HepG2 (cell line): Measurements from ENCODE around the gene PTPRD. TPM values are rescaled to one million over a fixed set of nuclear protein-coding genes. Genes with fewer than 3 reads are reported as not detected.

Experiments used
- ATAC-seq: fragments of 200-7000 bp; cut with Tn5 transposase; 3 replicates; pipeline ENCODE4 v1.9.1; 2020; ENCODE audit warnings: mild to moderate bottlenecking, moderate library complexity
- BruUV-seq: library from RNA; stranded (reverse); fragments of 400-500 nt; replicated peaks from 2 replicates; lab custom pipeline; 2021; lab: Mats Ljungman, UMichigan
- CTCF ChIA-PET: fragments of 300-600 bp; formaldehyde crosslinking; extraction: SDS; loops from one replicate; lab custom pipeline; 2021; ENCODE audit warnings: low total read pairs, inconsistent platforms, low intra/inter-chr PET ratio; lab: Yijun Ruan, JAX
- POLR2A ChIA-PET: fragments of 350-600 bp; sonication (Branson Sonifier 250); formaldehyde crosslinking; loops from one replicate; lab custom pipeline; 2020; ENCODE audit warnings: antibody characterized with exemption, inconsistent platforms; lab: Yijun Ruan, JAX
- DNase-seq: peaks from one replicate; pipeline ENCODE4 v3.0.0-alpha.2; 2015; ENCODE audit warnings: low spot score
- FAIRE-seq: peaks from 3 replicates; lab custom pipeline; 2011; peaks lifted over from hg19 to GRCh38; lab: Jason Lieb, UNC
- H2AFZ ChIP-seq: one replicate; pipeline ENCODE4 v1.6.1; 2011; ENCODE audit warnings: low read length, inconsistent platforms
- H3K27ac ChIP-seq: fragments of 300-600 bp; 3 replicates; pipeline ENCODE4 v1.8.0; 2011; ENCODE audit warnings: mixed run types, mild to moderate bottlenecking, mixed read lengths, low read length, inconsistent platforms; ENCODE audit not compliant: insufficient read depth; ENCODE audit errors: extremely low read length
- H3K27me3 ChIP-seq, 2 experiments: fragments of 200-600 bp in 1 of 2; 2 replicates in 1 of 2; 3 replicates in 1 of 2; pipeline versions ENCODE4 v1.6.0 to v1.8.0; 2011; ENCODE audit warnings: low read length in 2 of 2, mild to moderate bottlenecking in 2 of 2, moderate library complexity in 2 of 2, inconsistent platforms in 1 of 2; ENCODE audit not compliant: insufficient read depth in 2 of 2, control insufficient read depth in 1 of 2
- H3K36me3 ChIP-seq, 2 experiments: fragments of 200-600 bp in 1 of 2; replicated peaks in 1 of 2; 2 replicates in 1 of 2; 3 replicates in 1 of 2; pipeline versions ENCODE4 v1.5.1 to v1.8.0; 2011; ENCODE audit warnings: low read length in 2 of 2, inconsistent platforms in 1 of 2; ENCODE audit not compliant: insufficient read depth in 2 of 2, control insufficient read depth in 1 of 2
- H3K4me1 ChIP-seq: 2 replicates; pipeline ENCODE4 v1.5.1; 2012; ENCODE audit warnings: low read length, inconsistent platforms; ENCODE audit not compliant: insufficient read depth
- H3K4me2 ChIP-seq: 2 replicates; pipeline ENCODE4 v1.6.0; 2011; ENCODE audit warnings: low read depth, low read length, inconsistent platforms
- H3K4me3 ChIP-seq, 3 experiments: fragments of 200-600 bp in 1 of 3; sonication (generic), shearing (Covaris generic) in 1 of 3; replicated peaks in 1 of 3; 2 replicates each; pipeline ENCODE4 v1.5.1; 2011 to 2016; ENCODE audit warnings: low read length in 3 of 3, inconsistent platforms in 2 of 3, low read depth in 2 of 3, mild to moderate bottlenecking in 2 of 3, control low read depth in 1 of 3, mixed read lengths in 1 of 3; ENCODE audit not compliant: insufficient read depth in 1 of 3
- H3K79me2 ChIP-seq: one replicate; pipeline ENCODE4 v1.6.1; 2011; ENCODE audit warnings: low read length, inconsistent platforms; ENCODE audit not compliant: insufficient read depth
- H3K9ac ChIP-seq: 2 replicates; pipeline ENCODE4 v1.6.0; 2011; ENCODE audit warnings: mild to moderate bottlenecking, low read depth, low read length, inconsistent platforms; ENCODE audit not compliant: insufficient read depth
- H3K9me3 ChIP-seq: 2 replicates; pipeline ENCODE4 v1.5.1; 2012; ENCODE audit warnings: mild to moderate bottlenecking, low read length
- H4K20me1 ChIP-seq: 2 replicates; pipeline ENCODE4 v1.6.0; 2011; ENCODE audit warnings: inconsistent platforms, mild to moderate bottlenecking, low read length, moderate library complexity; ENCODE audit not compliant: insufficient read depth
- ATF1 ChIP-seq: IDR thresholded peaks from 2 replicates; pipeline ENCODE4 v1.6.1; 2016; ENCODE audit warnings: mild to moderate bottlenecking, control low read depth
- BRD4 ChIP-seq: sonication (generic); formaldehyde crosslinking; IDR thresholded peaks from 2 replicates; pipeline ENCODE4 v1.4.0; 2020; ENCODE audit warnings: missing genetic modification reagents
- CHCHD3 ChIP-seq: sonication (generic); formaldehyde crosslinking; IDR thresholded peaks from 2 replicates; pipeline ENCODE4 v1.8.0; 2022; ENCODE audit warnings: mild to moderate bottlenecking, missing genetic modification reagents, moderate library complexity
- CREB1 ChIP-seq, 2 experiments: fragments of 450-650 bp in 1 of 2; IDR thresholded peaks; 2 replicates each; pipeline ENCODE4 v1.6.1; 2016 to 2017; ENCODE audit warnings: control low read depth in 1 of 2, mild to moderate bottlenecking in 1 of 2, missing compliant biosample characterization in 1 of 2, missing genetic modification characterization in 1 of 2
- LCORL ChIP-seq, 2 experiments: fragments of 450-650 bp in 1 of 2; sonication (generic) in 1 of 2; formaldehyde crosslinking in 1 of 2; IDR thresholded peaks; 2 replicates each; pipeline versions ENCODE4 v1.5.0 to v1.6.1; 2017 to 2020; ENCODE audit warnings: antibody characterized with exemption in 1 of 2, missing genetic modification reagents in 1 of 2
- NFE2L1 ChIP-seq: sonication (generic); formaldehyde crosslinking; IDR thresholded peaks from 2 replicates; pipeline ENCODE4 v1.4.0; 2020; ENCODE audit warnings: missing genetic modification reagents, mild to moderate bottlenecking, borderline replicate concordance
- NFYC ChIP-seq: IDR thresholded peaks from 2 replicates; pipeline ENCODE4 v1.6.1; 2016; ENCODE audit warnings: missing genetic modification reagents, missing compliant biosample characterization
- PITX1 ChIP-seq: sonication (generic); formaldehyde crosslinking; IDR thresholded peaks from 2 replicates; pipeline ENCODE4 v1.5.1; 2020; ENCODE audit warnings: mild to moderate bottlenecking, missing genetic modification reagents
- RBM22 ChIP-seq: fragments of 200-400 bp; formaldehyde crosslinking; optimal IDR thresholded peaks from 2 replicates; pipeline ENCODE3; 2017; ENCODE audit warnings: mild to moderate bottlenecking, low read length, moderate library complexity
- SMAD1 ChIP-seq: sonication (generic); formaldehyde crosslinking; IDR thresholded peaks from 2 replicates; pipeline ENCODE4 v1.4.0; 2020; ENCODE audit warnings: missing genetic modification reagents, low read depth, mild to moderate bottlenecking, borderline replicate concordance
- TEAD3 ChIP-seq: optimal IDR thresholded peaks from 2 replicates; pipeline ENCODE3; 2016; ENCODE audit warnings: borderline replicate concordance
- TERF1 ChIP-seq: sonication (generic); formaldehyde crosslinking; IDR thresholded peaks from 2 replicates; pipeline ENCODE4 v1.8.0; 2022; ENCODE audit warnings: mild to moderate bottlenecking, missing genetic modification reagents, moderate library complexity
- TOPORS ChIP-seq: sonication (generic); formaldehyde crosslinking; IDR thresholded peaks from 2 replicates; pipeline ENCODE4 v1.8.0; 2023; ENCODE audit warnings: mild to moderate bottlenecking, missing genetic modification reagents
- ZBTB1 ChIP-seq: sonication (generic); formaldehyde crosslinking; IDR thresholded peaks from 2 replicates; pipeline ENCODE4 v1.4.0; 2020; ENCODE audit warnings: missing genetic modification reagents, borderline replicate concordance
- ZNF512B ChIP-seq: sonication (generic); formaldehyde crosslinking; IDR thresholded peaks from 2 replicates; pipeline ENCODE4 v1.5.1; 2020; ENCODE audit warnings: missing genetic modification reagents, mild to moderate bottlenecking, borderline replicate concordance
- ZSCAN12 ChIP-seq: sonication (generic); formaldehyde crosslinking; IDR thresholded peaks from 2 replicates; pipeline ENCODE4 v1.9.0; 2021; ENCODE audit warnings: mild to moderate bottlenecking, missing genetic modification reagents
- ZSCAN22 ChIP-seq: sonication (generic); formaldehyde crosslinking; IDR thresholded peaks from 2 replicates; pipeline ENCODE4 v1.4.0; 2020; ENCODE audit warnings: mild to moderate bottlenecking, missing genetic modification reagents
- WGBS: methylation state at CpG from one replicate; pipeline ENCODE4 v1.1.6; 2017; ENCODE audit warnings: low lambda C conversion rate; 5-methylcytosine and 5-hydroxymethylcytosine counted together
- in situ Hi-C: cut with HindIII; loops from 2 replicates; pipeline ENCODE4 v1.10.0; 2017; ENCODE audit warnings: low pct_unique_long_range_greater_than_20kb; ENCODE audit not compliant: extremely low pct_ligation_motif_present
- intact Hi-C: fragments of 100-400 bp; cut with micrococcal nuclease; formaldehyde crosslinking; loops from one replicate; pipeline ENCODE4 v1.10.0; 2022; ENCODE audit not compliant: unreplicated experiment
- polyA plus RNA-seq, 8 experiments: library from polyadenylated mRNA; depleted of rRNA in 3 of 8; stranded (reverse) in 7 of 8; unstranded in 1 of 8; fragments of >200 nt; fragmentation: Illumina TruSeq in 4 of 8; extraction: Trizol in 4 of 8; gene quantifications; 2 replicates each; pipeline versions ENCODE4 v1.2.1 to v1.2.3, GENCODE V29; 2011 to 2016; ENCODE audit warnings: low read depth in 4 of 8, missing spikeins in 1 of 8, mixed read lengths in 1 of 8; ENCODE audit not compliant: insufficient read depth in 1 of 8
- total RNA-seq, 5 experiments: library from RNA; depleted of rRNA; stranded (reverse); fragments of >200 nt; fragmentation: Illumina TruSeq; extraction: Trizol; gene quantifications; 2 replicates each; pipeline ENCODE4 v1.2.3, GENCODE V29; 2016; ENCODE audit warnings: low read depth in 1 of 5

Gene PTPRD
- total and polyA plus RNA-seq, 2 of the 13 experiments (the other 11 are each of a cell fraction or from before 2014, with no cell fraction given), result 0.05 TPM; not detected in 1

DNA sequence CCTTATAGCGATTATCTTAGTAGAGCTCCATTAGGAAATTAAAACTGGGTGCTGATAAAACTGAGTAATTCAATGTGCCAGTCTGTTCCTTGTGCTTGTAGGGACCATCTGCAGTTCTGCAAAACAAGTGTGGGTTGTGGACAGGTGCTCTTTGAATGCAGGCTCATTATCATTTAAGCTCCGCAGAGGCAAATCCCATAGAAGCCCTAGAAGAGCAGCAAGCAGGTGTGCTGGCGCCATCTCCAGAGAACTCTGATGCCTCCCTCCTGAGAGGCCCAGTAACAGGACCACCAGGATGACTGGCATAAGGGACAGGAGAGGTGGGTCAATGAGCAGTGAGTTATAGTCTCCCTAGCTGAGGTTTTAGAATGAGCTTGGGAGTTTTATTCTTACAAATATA is 1470.8 kb downstream of the PTPRD start:
- Histone ChIP-seq H3K27ac (no peak overlapping the region), H3K4me3 (no peak overlapping the region), H4K20me1 (no peaks in the 10 kb centered on the region), H3K9ac (no peak overlapping the region), H3K4me2 (no peak overlapping the region), H3K9me3 (no peaks in the 10 kb centered on the region), H2AFZ (no peak overlapping the region), H3K27me3 (no peaks in the 10 kb centered on the region), H3K36me3 (no peaks in the 10 kb centered on the region), H3K4me1 (no peaks in the 10 kb centered on the region), H3K79me2 (no peaks in the 10 kb centered on the region)
- no TSS peak for BruUV-seq
- CTCF ChIA-PET, result no interaction called here
- FAIRE-seq (no peak), DNase-seq (no peak), ATAC-seq (no peak)
- in situ Hi-C loops (no loop called here), intact Hi-C loops (no loop called here)
- no peak for TF ChIP-seq ZBTB1 (CRISPR knock-in tag)
- TF ChIP-seq BRD4 (CRISPR knock-in tag), result no peak
- no peak for TF ChIP-seq TOPORS (CRISPR knock-in tag)
- TF ChIP-seq PITX1 (CRISPR knock-in tag), result no peak
- no peak for TF ChIP-seq RBM22
- TF ChIP-seq CHCHD3, result no peak
- TF ChIP-seq NFE2L1 (CRISPR knock-in tag), result no peak
- TF ChIP-seq NFYC (CRISPR knock-in tag), result no peak
- TF ChIP-seq ZSCAN12 (CRISPR knock-in tag), result no peak
- no peak for TF ChIP-seq ZSCAN22 (CRISPR knock-in tag)
- no peak for TF ChIP-seq SMAD1
- TF ChIP-seq TEAD3 (CRISPR knock-in tag), result no peak
- no peak for TF ChIP-seq LCORL (IDR thresholded peaks at IDR 0.05)
- TF ChIP-seq LCORL (CRISPR knock-in tag; IDR thresholded peaks at IDR 0.05), result no peak
- TF ChIP-seq TERF1 (CRISPR knock-in tag), result no peak
- TF ChIP-seq ZNF512B, result no peak
- no peak for TF ChIP-seq CREB1 (IDR thresholded peaks at IDR 0.05)
- no peak for TF ChIP-seq CREB1 (CRISPR knock-in tag; IDR thresholded peaks at IDR 0.05)
- TF ChIP-seq ATF1 (CRISPR knock-in tag), result no peak
- 0% methylated on average over 1 of the region's 3 CpGs for WGBS
- POLR2A ChIA-PET, result no interaction called here
